ENCODE measurements around the gene LGALS1. TPM values are rescaled to one million over a fixed set of nuclear protein-coding genes. Genes with fewer than 3 reads are reported as not detected.

Gene LGALS1
- total RNA-seq, 2 donors from 2014 or later, result 10.4 to 16.0 TPM

DNA sequence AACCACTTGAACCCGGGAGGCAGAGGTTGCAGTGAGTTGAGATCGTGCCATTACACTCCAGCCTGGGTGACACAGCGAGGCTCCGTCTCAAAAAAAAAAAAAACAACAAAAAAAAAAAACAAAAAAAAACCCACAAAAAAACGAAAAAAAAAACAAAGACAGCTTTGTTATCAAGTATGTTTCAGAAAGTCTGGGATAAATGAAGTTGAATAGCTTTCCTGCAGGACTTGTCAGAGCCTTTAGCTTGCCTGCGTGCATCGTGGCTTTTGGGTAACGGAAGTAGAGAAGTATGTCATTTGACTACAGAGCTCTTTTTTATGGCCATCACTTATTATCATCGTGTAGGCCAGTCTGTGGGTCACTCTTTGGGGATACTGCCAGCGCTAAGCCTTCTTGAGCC, 36.1 kb downstream of the LGALS1 start:
- H3K27me3 Mint-ChIP-seq (ENCODE audit: insufficient read depth), result no peaks in the 10 kb centered on the region
- H3K9me3 Mint-ChIP-seq, result no peaks in the 10 kb centered on the region
- 88 to 94% methylated on average over 5 to 8 of the region's 10 CpGs for WGBS, 2 experiments (ENCODE audit: insufficient coverage in 1 of 2, insufficient read length in 1 of 2)
- TF ChIP-seq CTCF (conservative IDR thresholded peaks at IDR 0.05), result no peak
- H3K27ac Mint-ChIP-seq, result no peak overlapping the region
- Histone ChIP-seq H3K4me3 (ENCODE audit: low read length) (no peak overlapping the region), H3K9ac (ENCODE audit: extremely low read depth, low read length, poor library complexity, severe bottlenecking) (no peak overlapping the region), H3K27me3 (ENCODE audit: control insufficient read depth, insufficient read depth, low read length, poor library complexity, severe bottlenecking) (no peaks in the 10 kb centered on the region), H3K9me3 (ENCODE audit: control insufficient read depth, low read length) (peaks cover 2% of the 10 kb centered on the region), H3K4me1 (ENCODE audit: control insufficient read depth, insufficient read depth, low read length) (no peaks in the 10 kb centered on the region), H3K36me3 (ENCODE audit: control insufficient read depth, insufficient read depth, low read length) (peaks cover 29% of the 10 kb centered on the region), H3K27ac (ENCODE audit: low read depth, low read length) (no peak overlapping the region)
- no peak for DNase-seq
- H3K36me3 Mint-ChIP-seq (ENCODE audit: low read depth), result peaks cover 50% of the 10 kb centered on the region
- no peaks in the 10 kb centered on the region for H3K4me1 Mint-ChIP-seq
- H3K4me3 Mint-ChIP-seq, result no peak overlapping the region

GRCh38 chr22:37713761-37714160, 38.3 kb downstream of the LGALS1 start:
- no peak overlapping the region for H3K4me3 Mint-ChIP-seq

DNA sequence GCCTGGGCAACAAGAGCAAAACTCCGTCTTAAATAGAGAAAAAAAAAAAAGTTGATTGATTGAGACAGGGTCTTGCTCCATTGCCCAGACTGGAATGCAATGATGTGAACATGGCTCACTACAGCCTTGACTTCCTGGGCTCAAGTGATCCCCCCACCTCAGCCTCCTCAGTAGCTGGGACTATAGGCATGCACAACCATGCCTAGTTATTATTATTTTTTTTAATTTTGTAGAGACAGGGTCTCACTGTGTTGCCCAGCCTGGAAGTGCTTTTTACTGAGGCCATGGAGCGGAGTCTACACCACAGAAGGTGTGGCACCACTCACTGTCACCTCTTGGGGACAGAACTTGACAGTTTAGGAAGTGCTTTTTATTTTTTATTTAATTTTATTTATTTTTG, 39.2 kb downstream of the LGALS1 start:
- Mint-ChIP-seq H3K4me3 (no peak overlapping the region), H3K27me3 (ENCODE audit: insufficient read depth) (no peaks in the 10 kb centered on the region), H3K4me1 (no peaks in the 10 kb centered on the region), H3K27ac (no peak overlapping the region), H3K36me3 (ENCODE audit: low read depth) (peaks cover 61% of the 10 kb centered on the region), H3K9me3 (peaks cover 4% of the 10 kb centered on the region)
- peaks cover 7% of the 10 kb centered on the region for H3K9me3 ChIP-seq (ENCODE audit: control insufficient read depth, low read length)
- no peaks in the 10 kb centered on the region for H3K4me1 ChIP-seq (ENCODE audit: control insufficient read depth, insufficient read depth, low read length)
- no peaks in the 10 kb centered on the region for H3K27me3 ChIP-seq (ENCODE audit: control insufficient read depth, insufficient read depth, low read length, poor library complexity, severe bottlenecking)
- no peak for TF ChIP-seq CTCF (conservative IDR thresholded peaks at IDR 0.05)
- no peak for DNase-seq
- H3K27ac ChIP-seq (ENCODE audit: low read depth, low read length), result no peak overlapping the region
- no peak overlapping the region for H3K9ac ChIP-seq (ENCODE audit: extremely low read depth, low read length, poor library complexity, severe bottlenecking)
- no peak overlapping the region for H3K4me3 ChIP-seq (ENCODE audit: low read length)
- peaks cover 25% of the 10 kb centered on the region for H3K36me3 ChIP-seq (ENCODE audit: control insufficient read depth, insufficient read depth, low read length)
- 90 to 92% methylated on average over 2 of the region's 2 CpGs for WGBS, 2 experiments (ENCODE audit: insufficient coverage in 1 of 2, insufficient read length in 1 of 2)

More at GRCh38 chr22:37713761-37714160, 38.3 kb downstream of the LGALS1 start:
- Mint-ChIP-seq H3K27me3 (ENCODE audit: insufficient read depth) (no peaks in the 10 kb centered on the region), H3K36me3 (ENCODE audit: low read depth) (peaks cover 55% of the 10 kb centered on the region), H3K27ac (no peak overlapping the region), H3K9me3 (peaks cover 4% of the 10 kb centered on the region), H3K4me1 (no peaks in the 10 kb centered on the region)
- Histone ChIP-seq H3K4me1 (ENCODE audit: control insufficient read depth, insufficient read depth, low read length) (no peaks in the 10 kb centered on the region), H3K9ac (ENCODE audit: extremely low read depth, low read length, poor library complexity, severe bottlenecking) (no peak overlapping the region), H3K27me3 (ENCODE audit: control insufficient read depth, insufficient read depth, low read length, poor library complexity, severe bottlenecking) (no peaks in the 10 kb centered on the region), H3K27ac (ENCODE audit: low read depth, low read length) (no peak overlapping the region), H3K9me3 (ENCODE audit: control insufficient read depth, low read length) (peaks cover 7% of the 10 kb centered on the region), H3K4me3 (ENCODE audit: low read length) (no peak overlapping the region), H3K36me3 (ENCODE audit: control insufficient read depth, insufficient read depth, low read length) (peaks cover 26% of the 10 kb centered on the region)
- DNase-seq, result no peak
- no peak for TF ChIP-seq CTCF (conservative IDR thresholded peaks at IDR 0.05)
- WGBS, 2 experiments (ENCODE audit: insufficient coverage in 1 of 2, insufficient read length in 1 of 2), result 87 to 93% methylated on average over 3 to 7 of the region's 7 CpGs
